NCI-H187 treated with DMSO at 0.1 percent for 48 hours (cell line): Measurements from ENCODE around the gene LRRC4B.

Experiments used
- DNase-seq: peaks from one replicate; lab custom pipeline; 2025; lab: John Stamatoyannopoulos, UW

LRRC4B gene

GRCh38 chr19:50573741-50574461 is 5.7 kb upstream of the LRRC4B start:
- no peak for DNase-seq

GRCh38 chr19:50570997-50571396 is 2.8 kb upstream of the LRRC4B start:
- DNase-seq, result no peak

- DNase-seq, result no peak
Measured at GRCh38 chr19:50569938-50570540, 1.8 kb upstream of the LRRC4B start.

GRCh38 chr19:50568728-50569698 is 778 bp upstream of the LRRC4B start:
- no peak for DNase-seq

- DNase-seq, result no peak
Measured at GRCh38 chr19:50567052-50567841, 988 bp downstream of the LRRC4B start.

- DNase-seq, result no peak
Measured at GRCh38 chr19:50565984-50566903, 2.0 kb downstream of the LRRC4B start.

- DNase-seq, result no peak
Measured at GRCh38 chr19:50564229-50565105, 3.8 kb downstream of the LRRC4B start.

GRCh38 chr19:50563597-50563996 is 4.6 kb downstream of the LRRC4B start:
- DNase-seq, result no peak

- DNase-seq, result no peak
Measured at GRCh38 chr19:50562996-50563395, 5.2 kb downstream of the LRRC4B start.

GRCh38 chr19:50562329-50562728 is 5.9 kb downstream of the LRRC4B start:
- DNase-seq, result no peak

- DNase-seq, result no peak
Measured at GRCh38 chr19:50559636-50560035, 8.6 kb downstream of the LRRC4B start.

- no peak for DNase-seq
Measured at GRCh38 chr19:50558449-50558848, 9.8 kb downstream of the LRRC4B start.

GRCh38 chr19:50558039-50558438 is 10.2 kb downstream of the LRRC4B start:
- DNase-seq, result no peak

GRCh38 chr19:50557009-50557613 is 11.1 kb downstream of the LRRC4B start:
- no peak for DNase-seq

- no peak for DNase-seq
Measured at GRCh38 chr19:50556282-50557008, 11.8 kb downstream of the LRRC4B start.

- no peak for DNase-seq
Measured at GRCh38 chr19:50555450-50556281, 12.6 kb downstream of the LRRC4B start.

- no peak for DNase-seq
Measured at GRCh38 chr19:50555033-50555432, 13.2 kb downstream of the LRRC4B start.

- no peak for DNase-seq
Measured at GRCh38 chr19:50554212-50554611, 14.0 kb downstream of the LRRC4B start.
